ENCODE measurements around the gene FRMD4A.

FRMD4A gene

DNA sequence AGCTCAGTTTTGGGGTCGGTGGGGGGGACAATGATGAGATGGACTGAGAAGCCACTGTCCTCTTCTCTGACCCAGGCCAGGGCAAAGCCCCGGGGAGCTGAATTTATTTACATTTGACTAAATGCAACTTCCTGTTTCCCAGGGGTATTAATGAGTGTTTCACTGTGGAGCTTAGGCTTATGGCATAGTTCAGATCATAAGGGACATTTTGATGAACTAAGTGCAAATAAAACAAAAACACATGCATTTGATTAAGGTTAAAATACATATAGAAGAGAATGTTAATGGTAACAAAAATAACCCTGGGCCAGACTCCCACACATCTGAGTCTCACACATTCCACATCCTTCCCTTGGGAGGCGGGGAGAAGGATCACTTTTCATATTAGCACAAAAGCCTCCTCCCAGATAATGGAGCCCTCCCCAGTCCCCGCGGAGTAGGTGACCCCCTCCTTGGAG, 320.6 kb downstream of the FRMD4A start:
- TF ChIP-seq, protein P1, sequence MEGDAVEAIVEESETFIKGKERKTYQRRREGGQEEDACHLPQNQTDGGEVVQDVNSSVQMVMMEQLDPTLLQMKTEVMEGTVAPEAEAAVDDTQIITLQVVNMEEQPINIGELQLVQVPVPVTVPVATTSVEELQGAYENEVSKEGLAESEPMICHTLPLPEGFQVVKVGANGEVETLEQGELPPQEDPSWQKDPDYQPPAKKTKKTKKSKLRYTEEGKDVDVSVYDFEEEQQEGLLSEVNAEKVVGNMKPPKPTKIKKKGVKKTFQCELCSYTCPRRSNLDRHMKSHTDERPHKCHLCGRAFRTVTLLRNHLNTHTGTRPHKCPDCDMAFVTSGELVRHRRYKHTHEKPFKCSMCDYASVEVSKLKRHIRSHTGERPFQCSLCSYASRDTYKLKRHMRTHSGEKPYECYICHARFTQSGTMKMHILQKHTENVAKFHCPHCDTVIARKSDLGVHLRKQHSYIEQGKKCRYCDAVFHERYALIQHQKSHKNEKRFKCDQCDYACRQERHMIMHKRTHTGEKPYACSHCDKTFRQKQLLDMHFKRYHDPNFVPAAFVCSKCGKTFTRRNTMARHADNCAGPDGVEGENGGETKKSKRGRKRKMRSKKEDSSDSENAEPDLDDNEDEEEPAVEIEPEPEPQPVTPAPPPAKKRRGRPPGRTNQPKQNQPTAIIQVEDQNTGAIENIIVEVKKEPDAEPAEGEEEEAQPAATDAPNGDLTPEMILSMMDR (conservative IDR thresholded peaks at IDR 0.05), result no peak
- H3K27ac ChIP-seq, result no peak overlapping the region

DNA sequence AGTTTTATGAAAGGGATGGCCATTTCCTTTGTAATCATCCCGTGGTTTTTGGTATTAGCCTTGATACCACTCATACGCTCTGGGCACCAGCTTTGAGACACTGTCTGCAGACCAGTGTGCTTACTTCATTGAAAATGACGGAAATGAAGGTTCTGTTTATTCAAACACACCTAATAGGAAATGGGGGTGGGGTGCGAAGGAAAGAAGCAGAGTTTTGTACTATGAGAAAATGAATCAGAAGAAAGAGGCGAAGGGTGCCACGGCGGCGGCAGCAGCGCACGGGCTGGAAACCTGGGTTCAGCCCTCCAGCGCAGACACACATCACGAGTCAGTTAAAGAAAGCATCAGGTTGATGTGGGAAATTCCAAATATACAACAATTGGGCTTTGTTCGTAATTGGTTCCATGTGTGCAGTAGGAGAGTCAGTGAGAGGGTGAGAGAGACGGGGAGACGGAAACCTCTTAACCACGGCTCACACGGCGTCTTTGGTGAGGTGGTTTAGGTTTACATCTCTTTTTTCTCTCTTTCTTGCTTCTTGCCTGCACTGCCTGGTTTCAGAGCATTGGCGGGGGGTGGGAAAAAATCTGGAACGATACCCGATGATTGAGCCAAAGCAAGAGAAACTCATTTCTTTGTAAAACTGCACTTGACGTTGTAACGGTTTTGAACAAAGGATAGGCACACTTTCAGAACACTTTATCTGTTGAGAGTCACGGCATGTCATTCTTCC, 321.2 kb downstream of the FRMD4A start:
- no peak overlapping the region for H3K27ac ChIP-seq

DNA sequence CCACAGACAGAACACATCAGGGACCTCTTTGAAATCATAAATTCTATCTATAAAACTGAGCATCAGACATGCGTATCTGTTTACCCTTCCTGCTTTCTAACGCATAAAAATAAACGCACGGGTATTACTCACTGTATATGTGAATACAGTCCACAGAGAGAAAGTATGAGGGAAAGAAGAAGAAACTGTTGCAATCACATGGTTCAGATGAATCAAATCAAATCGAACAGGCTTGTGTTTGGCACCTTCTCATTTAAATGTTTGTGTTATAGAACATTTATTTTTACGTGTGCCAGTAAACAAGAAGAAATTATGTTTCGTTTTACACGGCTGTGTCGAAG, 322.0 kb downstream of the FRMD4A start:
- peak overlapping the region; percentile 18; the same call in 1 of the 2 replicates for H3K27ac ChIP-seq
- TF ChIP-seq, protein P1 (conservative IDR thresholded peaks at IDR 0.05), result no peak

More for the DNA sequence above, 321.2 kb downstream of the FRMD4A start:
- TF ChIP-seq, protein P1 (conservative IDR thresholded peaks at IDR 0.05), result no peak

DNA sequence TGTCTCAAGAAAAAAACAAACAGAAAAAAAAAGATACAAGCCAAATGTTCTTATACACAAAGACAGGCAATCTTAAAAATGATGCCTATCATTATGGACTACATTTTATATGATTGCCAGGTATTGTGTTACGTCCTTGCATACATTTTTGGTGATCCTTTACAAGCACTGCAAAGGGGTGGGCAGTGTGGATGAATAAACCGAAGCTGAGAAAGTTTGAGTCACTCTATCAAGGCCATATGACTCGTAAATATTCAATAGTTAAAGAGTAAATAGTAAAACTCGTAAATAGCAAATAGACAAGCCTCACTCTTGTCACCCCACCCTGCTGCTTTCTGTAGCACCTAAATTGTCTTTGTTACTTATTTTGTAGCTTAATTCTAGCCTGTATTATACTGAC, 326.2 kb downstream of the FRMD4A start:
- H3K27ac ChIP-seq, result no peak overlapping the region
- TF ChIP-seq, protein P1 (conservative IDR thresholded peaks at IDR 0.05), result no peak

DNA sequence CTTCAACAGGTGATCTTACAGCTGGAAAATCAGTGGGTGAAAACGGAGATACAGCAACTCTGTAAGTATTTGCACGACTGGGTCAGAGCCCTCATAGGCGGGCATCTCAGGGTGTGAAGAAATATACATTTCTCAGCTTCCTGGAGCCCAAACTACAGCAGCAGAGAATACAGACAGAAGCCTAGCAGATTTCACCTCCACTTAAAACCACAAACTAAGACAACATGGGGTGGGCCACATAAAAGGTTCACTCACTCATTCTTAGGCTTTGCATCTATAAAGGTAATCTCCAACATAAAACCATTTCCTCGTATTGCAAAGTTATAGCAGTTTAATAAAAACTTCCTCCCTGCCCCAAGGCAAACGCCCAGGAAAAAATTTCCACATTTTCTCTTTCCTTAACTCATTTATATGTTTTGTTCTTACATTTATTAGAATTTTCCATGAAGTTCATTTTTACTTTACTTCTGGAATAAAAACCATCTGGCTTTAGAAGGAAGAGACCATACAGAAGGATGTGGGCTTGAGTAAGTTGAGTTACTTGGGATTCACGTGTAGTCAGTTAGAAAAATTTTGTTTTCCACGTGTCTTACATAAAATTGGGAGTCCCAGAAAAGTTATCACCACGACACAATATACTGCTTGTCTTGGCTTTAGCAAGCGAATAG, 327.1 kb downstream of the FRMD4A start:
- no peak overlapping the region for H3K27ac ChIP-seq
- TF ChIP-seq, protein P1 (conservative IDR thresholded peaks at IDR 0.05), result no peak

DNA sequence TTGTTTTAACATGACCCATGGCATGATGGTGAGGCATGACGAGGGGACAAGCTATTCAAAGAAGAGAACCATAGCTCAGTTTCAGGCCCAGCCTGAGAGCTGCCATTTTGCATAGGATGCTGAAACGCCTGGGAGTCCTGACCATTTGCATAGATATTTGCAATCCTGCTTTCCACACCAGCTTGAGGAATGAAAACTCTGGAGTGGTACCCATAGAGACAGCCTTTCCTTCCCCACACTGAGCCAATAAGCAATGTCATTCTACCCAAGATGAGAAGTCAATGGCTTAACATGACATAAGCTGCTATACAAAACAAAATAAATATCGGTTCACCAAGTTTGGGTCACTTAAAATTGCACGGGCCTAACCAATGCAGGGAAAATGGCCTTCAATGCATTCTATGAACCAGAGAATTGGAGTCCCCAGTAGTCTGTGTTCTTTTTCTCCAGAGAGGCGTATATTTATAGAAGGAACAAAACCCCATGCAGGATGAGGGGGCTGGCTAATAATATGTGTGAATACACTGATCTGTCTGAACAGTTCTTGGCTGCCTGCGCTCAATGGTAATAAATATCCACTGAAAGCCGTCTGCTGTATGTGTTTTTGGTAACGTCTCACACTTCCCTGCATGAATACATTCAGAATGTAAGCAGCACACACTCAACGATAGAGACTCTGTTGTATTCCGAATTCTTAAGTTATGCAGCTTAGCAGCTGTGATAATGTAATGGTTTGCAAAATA, 329.3 kb downstream of the FRMD4A start:
- no peak overlapping the region for H3K27ac ChIP-seq
- TF ChIP-seq, protein P1 (conservative IDR thresholded peaks at IDR 0.05), result no peak

DNA sequence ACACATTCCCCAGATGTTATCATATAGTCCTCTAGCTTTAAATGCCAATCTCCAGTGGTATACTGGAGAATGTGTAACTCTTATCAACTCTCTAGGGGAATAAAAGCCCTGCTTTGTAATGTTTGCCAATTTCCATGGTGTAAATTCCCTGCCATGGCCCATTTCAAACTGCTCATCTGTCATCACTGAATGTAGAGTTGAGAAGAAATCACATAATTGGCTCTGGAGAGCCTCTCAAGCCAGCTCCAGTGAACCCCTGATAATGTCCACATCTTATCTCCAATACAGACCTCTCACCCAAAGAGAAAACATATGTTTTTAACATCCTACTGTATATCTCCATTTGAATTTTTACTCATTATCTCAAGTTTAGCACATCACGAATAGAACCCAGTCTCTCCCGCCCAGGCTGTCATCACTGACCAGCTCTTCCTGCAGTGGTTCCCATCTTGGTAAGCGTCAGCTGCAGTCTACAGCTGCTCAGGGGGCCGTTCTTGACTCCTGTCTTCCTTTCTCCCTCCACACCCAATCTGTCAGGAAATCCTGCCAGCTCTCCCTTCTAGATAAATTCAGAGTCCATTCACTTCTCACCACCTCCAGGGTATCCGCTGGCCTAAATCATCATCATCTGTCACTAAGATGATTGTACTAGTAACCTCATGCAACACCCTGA, 332.4 kb downstream of the FRMD4A start:
- TF ChIP-seq, protein P1 (conservative IDR thresholded peaks at IDR 0.05), result no peak

More for the DNA sequence above, 332.4 kb downstream of the FRMD4A start:
- no peak overlapping the region for H3K27ac ChIP-seq

All from VCaP (cell line).